ENCODE measurements around the gene RFX4.

Gene RFX4

DNA sequence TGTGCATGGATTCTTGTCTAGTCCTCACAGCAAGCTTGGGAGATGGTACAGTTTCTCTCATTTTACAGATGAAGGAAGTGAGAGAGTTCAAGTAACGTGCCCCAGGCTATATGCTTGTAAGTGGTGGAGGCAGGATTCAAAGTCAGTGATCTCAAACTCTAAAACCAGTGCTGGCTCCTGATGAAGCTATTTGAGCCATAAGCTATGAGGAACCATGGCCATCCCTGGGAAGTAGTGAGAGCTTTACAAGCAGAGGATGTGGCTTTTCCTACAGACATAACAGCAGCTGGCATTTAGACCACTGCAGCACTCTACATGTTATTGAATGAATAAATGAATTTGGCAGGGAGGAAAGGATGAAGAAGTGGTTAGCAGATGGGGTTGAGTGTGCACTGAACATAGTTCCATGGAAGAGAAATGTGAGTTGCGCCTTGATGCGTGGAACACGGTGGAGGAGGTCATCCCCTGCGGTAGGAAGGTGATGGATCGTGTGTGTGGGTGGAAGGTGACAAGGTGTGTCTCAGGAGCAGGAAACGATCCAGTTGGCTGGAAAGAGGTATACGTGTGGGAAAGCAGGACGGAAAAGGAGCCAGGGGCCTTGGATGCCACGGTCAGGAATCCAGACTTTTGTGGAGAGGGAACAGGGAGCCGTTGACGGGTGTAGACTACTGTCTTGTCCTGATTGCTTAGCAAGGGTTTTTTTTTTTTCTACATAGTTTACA is 65.2 kb downstream of the RFX4 start:
- H3K27ac ChIP-seq: no peak overlapping the region
- TF ChIP-seq ZFX (IDR thresholded peaks at IDR 0.05): no peak
- no peak for TF ChIP-seq CTCF (conservative IDR thresholded peaks at IDR 0.05)

DNA sequence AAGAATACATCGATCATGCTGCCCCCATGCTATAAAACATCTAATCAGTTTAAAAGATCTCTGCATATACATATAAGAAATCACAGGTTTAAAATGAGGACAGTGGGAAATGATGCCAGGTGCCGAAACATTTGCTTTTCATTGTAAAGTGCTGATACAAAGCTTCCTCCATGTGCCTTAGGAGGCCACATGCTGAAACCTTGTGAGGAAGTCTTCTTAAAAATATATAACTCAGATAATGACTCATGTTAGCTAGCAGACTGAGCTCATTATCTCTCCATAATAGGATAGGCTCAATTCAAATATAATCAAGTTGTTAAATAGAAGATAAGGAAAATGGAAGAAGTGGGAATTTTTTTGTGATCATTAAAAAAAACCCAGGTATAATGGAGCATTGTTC is 65.9 kb downstream of the RFX4 start:
- TF ChIP-seq ZFX (IDR thresholded peaks at IDR 0.05) (no peak), CTCF (conservative IDR thresholded peaks at IDR 0.05) (no peak)
- no peak overlapping the region for H3K27ac ChIP-seq

DNA sequence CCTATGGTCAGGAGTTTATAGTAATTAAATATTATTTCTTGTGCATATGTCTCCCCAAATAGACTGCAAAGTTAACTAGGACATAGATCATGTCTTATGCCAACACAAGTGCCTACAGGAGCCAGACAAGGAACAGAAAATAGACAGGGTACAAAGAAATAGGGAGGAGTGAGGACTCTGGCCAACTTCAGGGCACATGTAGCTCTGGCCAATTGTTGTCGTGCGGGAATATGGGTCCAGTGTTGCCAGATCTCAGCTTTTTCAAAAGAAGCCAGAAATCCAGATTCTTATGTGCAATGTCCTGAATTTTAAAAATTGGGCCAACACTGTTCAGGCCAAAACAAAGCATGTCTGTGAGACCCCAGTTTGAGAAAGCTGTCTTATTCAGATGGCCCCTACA is 68.7 kb downstream of the RFX4 start:
- TF ChIP-seq CTCF (conservative IDR thresholded peaks at IDR 0.05): no peak
- no peak for TF ChIP-seq ZFX (IDR thresholded peaks at IDR 0.05)

DNA sequence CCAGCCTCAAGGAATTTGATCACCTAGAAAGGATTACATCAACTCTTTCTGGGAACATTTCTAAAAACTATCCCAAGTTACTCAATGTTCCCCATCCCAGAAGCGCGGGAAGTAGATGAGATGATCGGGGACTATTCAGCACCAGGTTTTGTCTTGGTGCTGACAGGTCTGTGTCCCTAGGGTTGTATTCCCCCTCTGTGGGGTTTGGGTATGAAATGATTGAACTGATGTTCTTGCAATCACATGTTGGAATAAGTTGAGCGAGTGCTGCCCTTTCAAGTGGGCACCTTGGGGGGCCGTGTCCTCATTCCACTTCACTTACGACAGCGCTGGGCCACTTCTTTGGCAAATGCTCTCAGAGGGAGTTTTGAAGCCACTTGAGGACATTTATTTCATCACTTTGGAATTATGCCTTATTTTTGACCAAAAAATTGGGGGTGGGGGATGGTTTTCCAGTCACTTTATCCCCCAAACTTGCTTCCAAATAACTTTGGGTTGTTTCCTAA is 69.8 kb downstream of the RFX4 start:
- TF ChIP-seq ZFX (IDR thresholded peaks at IDR 0.05) (no peak), CTCF (conservative IDR thresholded peaks at IDR 0.05) (no peak)
- no peak overlapping the region for H3K27ac ChIP-seq

More for the DNA sequence above, 68.7 kb downstream of the RFX4 start:
- H3K27ac ChIP-seq: no peak overlapping the region

DNA sequence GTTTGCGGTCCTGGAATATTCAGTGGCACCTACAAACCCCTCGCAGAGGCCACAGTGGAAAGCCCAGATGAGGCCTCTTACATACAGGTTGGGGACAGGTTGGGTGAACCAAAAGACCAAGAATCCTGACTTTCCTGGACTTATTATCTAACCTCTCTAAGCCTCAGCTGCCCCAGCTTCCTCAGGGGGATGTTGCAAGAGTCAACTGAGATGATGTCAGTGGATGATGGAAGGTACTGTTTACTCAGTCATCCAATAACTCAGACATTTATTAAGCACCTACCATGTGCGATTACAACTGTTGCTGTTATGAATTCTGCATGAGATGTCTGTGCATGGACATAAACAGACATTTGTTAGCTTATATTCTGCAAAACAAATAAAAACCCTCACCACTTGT is 72.8 kb downstream of the RFX4 start:
- H3K27ac ChIP-seq: no peak overlapping the region
- TF ChIP-seq CTCF (conservative IDR thresholded peaks at IDR 0.05) (no peak), ZFX (IDR thresholded peaks at IDR 0.05) (no peak)

- TF ChIP-seq ZFX (IDR thresholded peaks at IDR 0.05): no peak
- no peak for TF ChIP-seq CTCF (conservative IDR thresholded peaks at IDR 0.05)
- H3K27ac ChIP-seq: no peak overlapping the region
These were observed 74.7 kb downstream of the RFX4 start for GRCh38 chr12:106657488-106657887.

- H3K27ac ChIP-seq: no peak overlapping the region
- no peak for TF ChIP-seq CTCF (conservative IDR thresholded peaks at IDR 0.05)
- no peak for TF ChIP-seq ZFX (IDR thresholded peaks at IDR 0.05)
These were observed 80.6 kb downstream of the RFX4 start for GRCh38 chr12:106663385-106663784.

Data from C4-2B (cell line).